ENCODE results near the gene CFAP61.
A peak's percentile ranks its signal among the peaks of the same experiment; 100 is the strongest.

The CFAP61 gene

GRCh38 chr20:20138301-20139064 lies 86.2 kb downstream of the CFAP61 start:
- no peak for DNase-seq
- H3K9me3 Mint-ChIP-seq, result no peaks in the 10 kb centered on the region
- H3K4me3 Mint-ChIP-seq, result no peak overlapping the region
- H3K4me1 Mint-ChIP-seq, result no peaks in the 10 kb centered on the region
- CTCF ChIA-PET, result no interaction called here
- H3K36me3 Mint-ChIP-seq, result no peaks in the 10 kb centered on the region
- H3K27me3 Mint-ChIP-seq, result no peaks in the 10 kb centered on the region
- H3K27ac Mint-ChIP-seq, result no peak overlapping the region

GRCh38 chr20:20139403-20139802 lies 87.1 kb downstream of the CFAP61 start:
- no peak overlapping the region for H3K4me3 Mint-ChIP-seq
- H3K9me3 Mint-ChIP-seq, result no peaks in the 10 kb centered on the region
- no peaks in the 10 kb centered on the region for H3K36me3 Mint-ChIP-seq
- H3K27ac Mint-ChIP-seq, result no peak overlapping the region
- H3K4me1 Mint-ChIP-seq, result no peaks in the 10 kb centered on the region
- no peak for DNase-seq
- no peaks in the 10 kb centered on the region for H3K27me3 Mint-ChIP-seq
- CTCF ChIA-PET, result no interaction called here

GRCh38 chr20:20143165-20143564 lies 90.8 kb downstream of the CFAP61 start:
- no peak for DNase-seq
- Mint-ChIP-seq H3K4me3 (no peak overlapping the region), H3K27me3 (no peaks in the 10 kb centered on the region), H3K9me3 (no peaks in the 10 kb centered on the region), H3K27ac (no peak overlapping the region), H3K36me3 (no peaks in the 10 kb centered on the region), H3K4me1 (no peaks in the 10 kb centered on the region)
- CTCF ChIA-PET, result no interaction called here

GRCh38 chr20:20143646-20144045 lies 91.3 kb downstream of the CFAP61 start:
- CTCF ChIA-PET, result no interaction called here
- no peaks in the 10 kb centered on the region for H3K27me3 Mint-ChIP-seq
- H3K27ac Mint-ChIP-seq, result no peak overlapping the region
- DNase-seq, result no peak
- H3K4me1 Mint-ChIP-seq, result no peaks in the 10 kb centered on the region
- H3K4me3 Mint-ChIP-seq, result no peak overlapping the region
- no peaks in the 10 kb centered on the region for H3K36me3 Mint-ChIP-seq
- no peaks in the 10 kb centered on the region for H3K9me3 Mint-ChIP-seq

- Mint-ChIP-seq H3K4me3 (no peak overlapping the region), H3K9me3 (peaks cover 4% of the 10 kb centered on the region), H3K36me3 (no peaks in the 10 kb centered on the region), H3K4me1 (no peaks in the 10 kb centered on the region), H3K27me3 (no peaks in the 10 kb centered on the region), H3K27ac (no peak overlapping the region)
- CTCF ChIA-PET, result no interaction called here
- no peak for DNase-seq
Measured at GRCh38 chr20:20148779-20149178, 96.4 kb downstream of the CFAP61 start.

GRCh38 chr20:20150241-20150640 lies 97.9 kb downstream of the CFAP61 start:
- H3K36me3 Mint-ChIP-seq, result no peaks in the 10 kb centered on the region
- no peaks in the 10 kb centered on the region for H3K4me1 Mint-ChIP-seq
- no peak for DNase-seq
- no peak overlapping the region for H3K4me3 Mint-ChIP-seq
- CTCF ChIA-PET, result no interaction called here
- H3K9me3 Mint-ChIP-seq, result peaks cover 4% of the 10 kb centered on the region
- H3K27ac Mint-ChIP-seq, result no peak overlapping the region
- H3K27me3 Mint-ChIP-seq, result no peaks in the 10 kb centered on the region

DNA sequence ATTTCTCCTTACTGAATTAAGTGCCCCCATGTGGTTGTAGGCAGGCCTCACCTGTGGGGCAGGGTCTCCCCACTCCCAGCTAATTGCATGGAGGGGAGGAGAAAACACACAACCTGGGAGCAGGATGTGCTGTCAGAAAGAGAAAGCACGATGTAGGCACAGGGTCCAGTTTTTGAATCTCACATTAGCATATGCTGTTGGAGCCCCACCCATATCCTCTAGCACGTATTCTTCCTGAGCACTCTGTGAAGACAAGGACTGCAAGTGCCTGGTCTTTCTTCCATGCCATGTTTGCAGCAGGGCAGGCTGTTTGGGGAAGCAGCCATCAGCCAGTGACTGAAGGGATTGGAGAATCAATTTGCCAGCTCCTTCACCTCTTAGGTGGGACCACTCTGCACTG lies 108.2 kb downstream of the CFAP61 start:
- DNase-seq, result no peak
- Mint-ChIP-seq H3K27ac (no peak overlapping the region), H3K9me3 (no peaks in the 10 kb centered on the region), H3K36me3 (no peaks in the 10 kb centered on the region), H3K27me3 (peaks cover 6% of the 10 kb centered on the region), H3K4me3 (no peak overlapping the region), H3K4me1 (no peaks in the 10 kb centered on the region)
- CTCF ChIA-PET, result no interaction called here

DNA sequence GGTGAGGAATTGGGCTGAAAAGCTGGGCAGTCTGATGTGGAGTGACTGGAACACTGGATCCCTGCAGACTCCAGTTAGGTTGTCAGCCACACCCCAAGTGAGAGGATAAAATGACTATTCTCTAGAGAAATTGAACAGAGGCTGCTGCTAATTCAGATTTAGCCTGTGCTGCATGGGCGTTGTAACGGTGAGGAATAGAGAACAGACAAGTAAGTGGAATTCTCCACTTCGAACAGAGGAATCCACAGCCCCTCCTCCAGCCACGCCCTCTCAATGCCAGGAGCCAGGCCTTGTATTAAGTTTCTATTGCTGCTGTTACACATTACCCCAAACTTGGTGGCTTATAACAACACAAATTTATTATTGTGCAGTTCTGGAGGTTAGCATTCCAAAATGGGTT lies 109.3 kb downstream of the CFAP61 start:
- no peak overlapping the region for H3K27ac Mint-ChIP-seq
- no peaks in the 10 kb centered on the region for H3K36me3 Mint-ChIP-seq
- no peak for DNase-seq
- no peaks in the 10 kb centered on the region for H3K9me3 Mint-ChIP-seq
- no peaks in the 10 kb centered on the region for H3K4me1 Mint-ChIP-seq
- no peak overlapping the region for H3K4me3 Mint-ChIP-seq
- H3K27me3 Mint-ChIP-seq, result peaks cover 6% of the 10 kb centered on the region
- CTCF ChIA-PET, result no interaction called here

GRCh38 chr20:20167698-20168097 lies 115.4 kb downstream of the CFAP61 start:
- no peaks in the 10 kb centered on the region for H3K4me1 Mint-ChIP-seq
- H3K36me3 Mint-ChIP-seq, result no peaks in the 10 kb centered on the region
- no peak overlapping the region for H3K4me3 Mint-ChIP-seq
- no peak for DNase-seq
- peaks cover 6% of the 10 kb centered on the region for H3K27me3 Mint-ChIP-seq
- H3K27ac Mint-ChIP-seq, result no peak overlapping the region
- CTCF ChIA-PET, result interaction anchor here (1.5 kb wide), 1 partner anchor 17 kb away, joined by 6 read pairs; no protein-coding TSS in a partner anchor
- no peaks in the 10 kb centered on the region for H3K9me3 Mint-ChIP-seq

DNA sequence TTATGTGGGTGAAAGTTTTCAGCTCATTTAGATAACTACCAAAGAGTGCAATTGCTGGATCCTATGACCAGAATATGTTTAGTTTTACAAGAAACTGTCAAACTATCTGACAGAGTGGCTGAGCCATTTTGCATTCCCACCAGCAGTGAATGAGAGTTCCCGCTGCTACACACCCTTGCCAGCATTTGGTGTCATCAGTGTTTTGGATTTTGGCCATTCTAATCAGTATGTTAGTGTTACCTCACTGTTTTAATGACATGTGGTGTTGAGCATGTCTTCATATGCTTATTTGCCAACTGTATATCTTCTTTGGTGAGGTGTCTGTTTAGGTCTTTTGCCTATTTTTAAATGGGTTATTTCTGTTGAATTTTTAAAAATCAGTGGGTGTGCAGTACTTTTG lies 120.9 kb downstream of the CFAP61 start:
- Mint-ChIP-seq H3K36me3 (no peaks in the 10 kb centered on the region), H3K9me3 (no peaks in the 10 kb centered on the region), H3K27me3 (peaks cover 5% of the 10 kb centered on the region), H3K27ac (no peak overlapping the region), H3K4me1 (no peaks in the 10 kb centered on the region), H3K4me3 (no peak overlapping the region)
- CTCF ChIA-PET, result interaction anchor here (0.6 kb wide), 1 partner anchor 822 kb away, joined by 3 read pairs; no protein-coding TSS in a partner anchor
- no peak for DNase-seq

- Mint-ChIP-seq H3K27ac (no peak overlapping the region), H3K9me3 (no peaks in the 10 kb centered on the region), H3K4me3 (no peak overlapping the region), H3K36me3 (no peaks in the 10 kb centered on the region), H3K4me1 (no peaks in the 10 kb centered on the region), H3K27me3 (peaks cover 5% of the 10 kb centered on the region)
- CTCF ChIA-PET, result interaction anchor here (0.6 to 0.7 kb wide), 2 partner anchors 64 to 821 kb away, joined by 3 read pairs; no protein-coding TSS in a partner anchor
- no peak for DNase-seq
Measured at GRCh38 chr20:20174089-20174835, 121.9 kb downstream of the CFAP61 start.

DNA sequence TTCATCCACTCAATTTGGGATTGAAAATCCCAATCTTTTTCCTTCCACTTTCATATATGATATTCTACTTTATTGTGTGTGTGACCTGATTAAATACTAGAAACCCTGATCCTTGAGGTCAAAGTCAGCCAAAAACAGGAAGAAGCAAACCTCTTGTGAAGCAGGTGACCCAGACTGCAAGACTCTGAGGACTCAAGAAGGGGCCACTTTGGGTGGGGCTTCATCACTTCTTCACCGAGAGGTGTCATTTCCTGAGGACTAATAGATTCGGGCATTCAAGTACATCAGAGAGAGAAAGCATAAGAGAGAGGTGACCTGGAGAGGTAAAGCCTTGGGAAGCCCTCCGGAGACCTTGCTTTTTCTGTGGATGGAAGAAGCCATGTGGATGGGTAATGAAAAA lies 129.0 kb downstream of the CFAP61 start:
- DNase-seq, result no peak
- Mint-ChIP-seq H3K9me3 (peaks cover 3% of the 10 kb centered on the region), H3K4me3 (no peak overlapping the region), H3K36me3 (no peaks in the 10 kb centered on the region), H3K27ac (no peak overlapping the region), H3K27me3 (peaks cover 5% of the 10 kb centered on the region), H3K4me1 (no peaks in the 10 kb centered on the region)
- CTCF ChIA-PET, result no interaction called here

DNA sequence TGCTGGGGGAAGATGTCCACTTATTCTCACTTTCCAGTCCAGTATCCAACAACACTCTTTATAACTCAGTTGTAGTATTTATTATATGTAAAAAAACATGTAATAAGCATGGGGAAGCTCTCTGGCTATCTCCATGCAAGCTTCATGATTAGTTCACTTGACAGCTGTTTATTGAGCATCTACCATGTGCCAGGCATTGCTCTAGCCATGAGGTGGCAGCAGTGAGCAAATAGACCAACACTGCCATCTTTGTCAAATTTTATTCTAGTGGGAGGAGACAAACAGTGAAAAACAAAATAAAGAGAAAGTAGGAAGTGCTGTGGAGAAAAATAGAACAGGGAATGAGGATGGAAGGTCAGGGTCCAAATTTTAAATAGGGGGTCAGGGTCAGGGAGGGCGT lies 131.8 kb downstream of the CFAP61 start:
- H3K27me3 Mint-ChIP-seq, result no peaks in the 10 kb centered on the region
- CTCF ChIA-PET, result interaction anchor here (2.3 kb wide), 1 partner anchor 16 kb away, joined by 6 read pairs; no protein-coding TSS in a partner anchor
- no peaks in the 10 kb centered on the region for H3K4me1 Mint-ChIP-seq
- peak; percentile 25 for DNase-seq
- no peaks in the 10 kb centered on the region for H3K36me3 Mint-ChIP-seq
- H3K9me3 Mint-ChIP-seq, result peaks cover 3% of the 10 kb centered on the region
- no peak overlapping the region for H3K4me3 Mint-ChIP-seq
- H3K27ac Mint-ChIP-seq, result no peak overlapping the region

DNA sequence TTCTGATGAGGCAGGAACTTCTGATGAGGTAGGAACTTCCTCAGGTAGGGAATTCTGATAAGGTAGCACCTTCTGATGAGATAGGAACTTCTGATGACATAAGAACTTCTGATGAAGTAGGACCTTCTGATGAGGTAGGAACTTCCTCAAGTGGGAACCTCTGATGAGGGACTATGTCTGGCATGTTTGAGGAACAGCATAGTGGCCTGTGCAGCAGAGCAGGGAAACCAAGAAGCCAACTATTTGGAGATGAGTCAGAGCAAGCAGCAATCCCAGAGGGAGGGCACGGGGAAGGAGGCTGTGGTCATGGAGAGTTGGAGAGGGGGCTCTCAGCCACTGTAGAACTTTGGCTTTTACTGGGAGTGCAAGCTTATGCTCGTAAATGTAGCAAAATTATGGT lies 132.4 kb downstream of the CFAP61 start:
- no peaks in the 10 kb centered on the region for H3K4me1 Mint-ChIP-seq
- no peaks in the 10 kb centered on the region for H3K36me3 Mint-ChIP-seq
- no peak overlapping the region for H3K27ac Mint-ChIP-seq
- DNase-seq, result no peak
- peaks cover 3% of the 10 kb centered on the region for H3K9me3 Mint-ChIP-seq
- CTCF ChIA-PET, result interaction anchor here (2.3 kb wide), 1 partner anchor 17 kb away, joined by 6 read pairs; no protein-coding TSS in a partner anchor
- H3K4me3 Mint-ChIP-seq, result no peak overlapping the region
- no peaks in the 10 kb centered on the region for H3K27me3 Mint-ChIP-seq

- CTCF ChIA-PET, result no interaction called here
- DNase-seq, result no peak
- Mint-ChIP-seq H3K4me1 (no peaks in the 10 kb centered on the region), H3K9me3 (no peaks in the 10 kb centered on the region), H3K27me3 (no peaks in the 10 kb centered on the region), H3K36me3 (no peaks in the 10 kb centered on the region), H3K27ac (no peak overlapping the region), H3K4me3 (no peak overlapping the region)
Measured at GRCh38 chr20:20188647-20189046, 136.3 kb downstream of the CFAP61 start.

All from activated naive CD4-positive, alpha-beta T cell treated with anti-CD3 and anti-CD28 coated beads, Interleukin-2, amount 10 ng/mL, durations not matched to agents 7 days and 5 days (primary cell).